Motor neuron (in vitro differentiated cells): ENCODE data around the gene LRRTM1. TPM values are rescaled to one million over a fixed set of nuclear protein-coding genes. Genes with fewer than 3 reads are reported as not detected.
A peak's percentile ranks its signal among the peaks of the same experiment; 100 is the strongest.

ENCODE experiments used
- ATAC-seq, 8 experiments: fragments of 200-7000 bp; cut with Tn5 transposase; replicated peaks in 6 of 8; 2 replicates each; pipeline ENCODE4 v1.8.0; 2021; ENCODE audit warnings: mild to moderate bottlenecking in 8 of 8, moderate library complexity in 8 of 8
- H3K27ac ChIP-seq, 2 donors: fragments of 250-450 bp; sonication (Bioruptor Pico); 2 replicates each; pipeline ENCODE4 v1.9.0; 2021; ENCODE audit warnings: antibody characterized with exemption in 2 of 2, mild to moderate bottlenecking in 2 of 2, moderate library complexity in 1 of 2
- H3K4me1 ChIP-seq, 2 donors: fragments of 250-450 bp; sonication (Bioruptor Pico); replicated peaks in 1 of 2; 2 replicates each; pipeline ENCODE4 v1.6.1; 2021; ENCODE audit warnings: antibody characterized with exemption in 2 of 2, mild to moderate bottlenecking in 2 of 2, moderate library complexity in 1 of 2
- H3K4me3 ChIP-seq, 5 donors: fragments of 250-450 bp; sonication (Bioruptor Pico); 2 replicates each; pipeline ENCODE4 v1.9.0; 2021; ENCODE audit warnings: antibody characterized with exemption in 5 of 5, mild to moderate bottlenecking in 5 of 5, moderate library complexity in 4 of 5
- WGBS, 10 experiments: fragments of 450-650 bp; shearing (Covaris generic); methylation state at CpG; one replicate each; pipeline ENCODE4 v1.0.0; 2022; 5-methylcytosine and 5-hydroxymethylcytosine counted together
- in situ Hi-C, 9 experiments: fragments of 400-800 bp; cut with MboI; loops; one replicate each; pipeline ENCODE4 v1.15.0; 2021; ENCODE audit warnings: low sequenced_read_pairs in 9 of 9, low pct_unique_long_range_greater_than_20kb in 2 of 9; ENCODE audit not compliant: unreplicated experiment in 9 of 9
- total RNA-seq, 8 experiments: library from RNA; unstranded; fragments of 300-600 nt; gene quantifications; 2 replicates each; pipeline versions ENCODE4 v1.2.3 to v1.2.4, GENCODE V29; 2022

LRRTM1 gene
- total RNA-seq, 8 experiments from 2014 or later, result 0.15 to 7.1 (median 5.1) TPM; not detected in 1

GRCh38 chr2:80326214-80326613 lies 21.7 kb upstream of the LRRTM1 start:
- H3K4me1 ChIP-seq, result peaks cover 0 to 26% of the 10 kb centered on the region in 2 donors
- peak in 5 of 8 experiments; percentile 24 to 63 (median 45) for ATAC-seq
- no peak overlapping the region for H3K4me3 ChIP-seq
- no peak overlapping the region for H3K27ac ChIP-seq
- in situ Hi-C loops, result no loop called here

GRCh38 chr2:80324525-80324924 lies 20.0 kb upstream of the LRRTM1 start:
- H3K4me3 ChIP-seq, result no peak overlapping the region
- in situ Hi-C loops, result no loop called here
- peaks cover 0 to 20% of the 10 kb centered on the region in 2 donors for H3K4me1 ChIP-seq
- WGBS, 10 experiments, result 11 to 69% (median 40%) methylated on average over 1 to 3 of the region's 3 CpGs; no CpG with 5 or more reads in 1 of the 10 experiments
- no peak overlapping the region for H3K27ac ChIP-seq
- ATAC-seq, result no peak

- 0 to 88% (median 74%) methylated on average over 1 of the region's 1 CpG; no CpG with 5 or more reads in 1 of the 10 experiments for WGBS, 10 experiments
- in situ Hi-C loops, result no loop called here
- H3K4me3 ChIP-seq, result no peak overlapping the region
- H3K4me1 ChIP-seq, result peaks cover 0 to 20% of the 10 kb centered on the region in 2 donors
- no peak for ATAC-seq
- no peak overlapping the region for H3K27ac ChIP-seq
These were observed 19.1 kb upstream of the LRRTM1 start for GRCh38 chr2:80323610-80324009.

- WGBS, 10 experiments, result 40 to 95% (median 82%) methylated on average over 3 to 10 of the region's 14 CpGs; no CpG with 5 or more reads in 3 of the 10 experiments
- Histone ChIP-seq H3K4me3 (no peak overlapping the region), H3K4me1 (peaks cover 0 to 20% of the 10 kb centered on the region in 2 donors), H3K27ac (no peak overlapping the region)
- no peak for ATAC-seq
- in situ Hi-C loops, result no loop called here
These were observed 18.4 kb upstream of the LRRTM1 start for GRCh38 chr2:80322958-80323357.

GRCh38 chr2:80322311-80322920 lies 17.9 kb upstream of the LRRTM1 start:
- peaks cover 0 to 20% of the 10 kb centered on the region in 2 donors for H3K4me1 ChIP-seq
- ATAC-seq, result peak in 5 of 8 experiments; percentile 77 to 87 (median 79)
- WGBS, 10 experiments, result 0 to 45% (median 17%) methylated on average over 1 to 13 of the region's 42 CpGs; no CpG with 5 or more reads in 3 of the 10 experiments
- peak overlapping the region in 2 of 5 donors; percentile 20 to 25 for H3K4me3 ChIP-seq
- H3K27ac ChIP-seq, result no peak overlapping the region
- in situ Hi-C loops, result no loop called here

GRCh38 chr2:80312282-80312839 lies 7.8 kb upstream of the LRRTM1 start:
- in situ Hi-C loops, result no loop called here
- ATAC-seq, result no peak
- WGBS, 10 experiments, result 34 to 100% (median 91%) methylated on average over 1 to 4 of the region's 5 CpGs

GRCh38 chr2:80311304-80311703 lies 6.8 kb upstream of the LRRTM1 start:
- no peak for ATAC-seq
- WGBS, 10 experiments, result 0 to 90% (median 65%) methylated on average over 1 to 3 of the region's 3 CpGs; no CpG with 5 or more reads in 1 of the 10 experiments
- Histone ChIP-seq H3K4me1 (peaks cover 0 to 3% of the 10 kb centered on the region in 2 donors), H3K4me3 (no peak overlapping the region), H3K27ac (no peak overlapping the region)
- in situ Hi-C loops, result no loop called here

More at GRCh38 chr2:80312282-80312839, 7.8 kb upstream of the LRRTM1 start:
- H3K4me1 ChIP-seq, result no peaks in the 10 kb centered on the region
- H3K27ac ChIP-seq, result no peak overlapping the region
- no peak overlapping the region for H3K4me3 ChIP-seq

- ATAC-seq, result peak in 6 of 8 experiments; percentile 24 to 57 (median 48)
- in situ Hi-C loops, result no loop called here
- Histone ChIP-seq H3K4me3 (peak overlapping the region; percentile 45 to 56 (median 51)), H3K27ac (no peak overlapping the region), H3K4me1 (peaks cover 41 to 52% of the 10 kb centered on the region in 2 donors)
- 0 to 27% (median 20%) methylated on average over 2 to 23 of the region's 64 CpGs; no CpG with 5 or more reads in 3 of the 10 experiments for WGBS, 10 experiments
These were observed 1.3 kb downstream of the LRRTM1 start for GRCh38 chr2:80303006-80303908.

GRCh38 chr2:80302314-80303005 lies 2.1 kb downstream of the LRRTM1 start:
- ATAC-seq, result no peak
- peaks cover 41 to 52% of the 10 kb centered on the region in 2 donors for H3K4me1 ChIP-seq
- H3K4me3 ChIP-seq, result peak overlapping the region; percentile 45 to 56 (median 51)
- no peak overlapping the region for H3K27ac ChIP-seq
- in situ Hi-C loops, result no loop called here
- WGBS, 10 experiments, result 0 to 60% (median 20%) methylated on average over 1 to 15 of the region's 50 CpGs; no CpG with 5 or more reads in 5 of the 10 experiments

- H3K27ac ChIP-seq, result no peak overlapping the region
- in situ Hi-C loops, result no loop called here
- WGBS, 10 experiments, result 20 to 70% (median 34%) methylated on average over 2 to 9 of the region's 12 CpGs; no CpG with 5 or more reads in 4 of the 10 experiments
- H3K4me3 ChIP-seq, result peak overlapping the region; percentile 45 to 56 (median 51)
- ATAC-seq, result no peak
- H3K4me1 ChIP-seq, result peaks cover 41 to 52% of the 10 kb centered on the region in 2 donors
These were observed 2.6 kb downstream of the LRRTM1 start for GRCh38 chr2:80302001-80302313.

GRCh38 chr2:80300954-80301353 lies 3.6 kb downstream of the LRRTM1 start:
- Histone ChIP-seq H3K4me3 (peak overlapping the region; percentile 10 to 56 (median 51)), H3K27ac (no peak overlapping the region), H3K4me1 (peaks cover 41 to 49% of the 10 kb centered on the region in 2 donors)
- WGBS, 10 experiments, result 0 to 50% (median 0%) methylated on average over 1 of the region's 1 CpG; no CpG with 5 or more reads in 5 of the 10 experiments
- ATAC-seq, result peak in 1 of 8 experiments; percentile 1
- in situ Hi-C loops, result no loop called here

GRCh38 chr2:80300346-80300745 lies 4.2 kb downstream of the LRRTM1 start:
- peaks cover 36 to 49% of the 10 kb centered on the region in 2 donors for H3K4me1 ChIP-seq
- in situ Hi-C loops, result no loop called here
- H3K4me3 ChIP-seq, result peak overlapping the region in 4 of 5 donors; percentile 45 to 56 (median 53)
- ATAC-seq, result no peak
- H3K27ac ChIP-seq, result no peak overlapping the region
- 0 to 71% (median 0%) methylated on average over 1 of the region's 1 CpG; no CpG with 5 or more reads in 3 of the 10 experiments for WGBS, 10 experiments
